GM20431 (cell line): ENCODE results near the gene FN1.
"Not testable (repeated sequence)": the region's sequence is repeated elsewhere in the genome, so short reads cannot be mapped to it uniquely, and the experiment has no call there.

Source experiments
- in situ Hi-C: fragments of 300-500 bp; cut with MseI, MboI; formaldehyde crosslinking; loops from one replicate; pipeline ENCODE4 v1.15.0; 2020; ENCODE audit warnings: low sequenced_read_pairs; ENCODE audit not compliant: unreplicated experiment

FN1 gene

GRCh38 chr2:215313255-215313613, 122.6 kb downstream of the FN1 start:
- in situ Hi-C loops: no loop called here

GRCh38 chr2:215311625-215312396, 124.1 kb downstream of the FN1 start, which contains the start of gene ATIC:
Gene ATIC, plus strand, starts transcription at chr2:215312059. Its CDS starts 84 bp downstream, at chr2:215312143.
- in situ Hi-C loops: no loop called here

- in situ Hi-C loops: not testable (repeated sequence)
Observed at GRCh38 chr2:215311259-215311624, 124.6 kb downstream of the FN1 start.
